Esophagus mucosa (tissue), 1 donor: ENCODE data around the gene FBXL13. TPM values are rescaled to one million over a fixed set of nuclear protein-coding genes. Genes with fewer than 3 reads are reported as not detected.
A peak's percentile ranks its signal among the peaks of the same experiment; 100 is the strongest.
"Not testable (repeated sequence)": the region's sequence is repeated elsewhere in the genome, so short reads cannot be mapped to it uniquely, and the experiment has no call there.

Experiments
- ATAC-seq: fragments of 200-7000 bp; cut with Tn5 transposase; one replicate; pipeline ENCODE4 v1.9.1; 2020
- total RNA-seq: library from RNA; stranded (reverse); gene quantifications from one replicate; pipeline ENCODE4 v1.2.4, GENCODE V29; 2023
- donor health status: DM: yes; HTN: yes; CAD: no.

The FBXL13 gene
- total RNA-seq, 1 donor from 2014 or later: 0.36 TPM

DNA sequence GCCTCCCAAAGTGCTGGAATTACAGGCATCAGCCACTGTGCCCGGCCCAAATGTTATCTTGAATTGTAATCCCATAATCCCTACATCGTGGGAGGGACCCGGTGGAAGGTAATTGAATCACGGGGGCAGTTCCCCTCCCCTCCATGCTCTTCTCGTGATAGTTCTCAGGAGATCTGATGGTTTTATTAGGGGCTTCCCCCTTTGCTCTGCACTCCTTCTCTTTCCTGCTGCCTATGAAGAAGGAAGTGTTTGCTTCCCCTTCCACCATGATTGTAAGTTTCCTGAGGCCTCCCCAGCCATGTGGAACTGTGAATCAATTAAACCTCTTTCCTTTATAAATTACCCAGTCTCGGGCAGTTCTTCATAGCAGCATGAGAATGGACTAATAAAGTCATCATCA is 3.6 kb upstream of the FBXL13 start:
- not testable (repeated sequence) for ATAC-seq

- no peak for ATAC-seq
These were observed 2.7 kb upstream of the FBXL13 start for GRCh38 chr7:103077318-103077717.

- no peak for ATAC-seq
These were observed 2.2 kb upstream of the FBXL13 start for GRCh38 chr7:103076764-103077163.

- peak; percentile 53 for ATAC-seq
These were observed 832 bp upstream of the FBXL13 start for GRCh38 chr7:103075337-103075918.

- peak; percentile 1 for ATAC-seq
These were observed 542 bp downstream of the FBXL13 start for GRCh38 chr7:103073989-103074518.

DNA sequence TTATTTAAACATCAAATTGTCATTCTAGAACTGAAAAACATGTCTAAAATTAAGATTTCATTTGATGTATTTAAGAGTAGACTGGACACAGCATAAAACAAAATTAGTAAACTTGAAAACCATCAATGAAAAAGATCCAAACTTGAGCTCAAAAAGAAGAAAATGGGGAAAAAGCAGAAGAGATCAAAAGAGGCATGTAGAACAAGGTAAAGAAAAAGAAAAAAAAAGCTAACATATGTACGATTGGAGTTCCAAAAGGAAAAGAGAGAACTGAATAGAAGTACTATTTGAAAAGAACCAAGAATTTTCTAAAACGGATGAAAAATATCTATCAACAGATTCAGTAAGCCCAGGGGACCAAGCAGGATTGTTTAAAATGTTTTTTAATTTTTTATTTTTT is 3.6 kb downstream of the FBXL13 start:
- ATAC-seq: no peak

GRCh38 chr7:103068414-103069403 is 5.9 kb downstream of the FBXL13 start:
- ATAC-seq: no peak

- ATAC-seq: no peak
These were observed 8.9 kb downstream of the FBXL13 start for GRCh38 chr7:103065667-103066066.

GRCh38 chr7:103063895-103064294 is 10.7 kb downstream of the FBXL13 start:
- ATAC-seq: no peak

DNA sequence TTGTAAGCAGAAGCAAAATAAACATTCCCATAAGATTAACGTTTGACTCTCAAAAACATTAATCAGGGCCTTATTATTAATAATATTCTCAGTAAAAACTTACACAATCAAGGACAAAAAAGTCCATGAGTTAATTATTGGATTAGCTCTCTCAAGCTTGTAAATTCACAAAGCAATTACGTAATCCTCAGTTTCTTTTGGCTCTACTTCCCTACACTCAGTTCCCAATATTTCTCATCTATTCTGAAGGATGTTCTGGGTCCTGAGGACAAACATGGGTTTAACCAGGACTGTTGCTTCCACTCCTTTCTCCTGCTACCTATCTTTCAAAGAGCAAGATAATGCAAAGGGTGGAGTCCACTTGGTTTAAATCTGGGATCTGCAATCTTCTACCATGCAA is 15.1 kb downstream of the FBXL13 start:
- ATAC-seq: no peak

- ATAC-seq: no peak
These were observed 16.5 kb downstream of the FBXL13 start for GRCh38 chr7:103058122-103058521.

DNA sequence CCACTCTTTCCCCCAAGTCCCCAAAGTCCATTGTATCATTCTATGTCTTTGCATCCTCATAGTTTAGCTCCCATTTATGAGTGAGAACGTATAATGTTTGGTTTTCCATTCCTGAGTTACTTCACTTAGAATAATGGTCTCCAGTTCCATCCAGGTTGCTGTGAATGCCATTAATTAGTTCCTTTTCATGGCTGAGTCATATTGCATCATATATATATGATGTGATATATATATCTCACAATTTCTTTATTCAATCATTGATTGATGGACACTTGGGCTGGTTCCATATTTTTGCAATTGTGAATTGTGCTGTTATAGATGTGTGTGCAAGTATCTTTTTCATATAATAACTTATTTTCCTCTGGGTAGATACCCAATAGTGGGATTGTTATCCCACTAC is 18.6 kb downstream of the FBXL13 start:
- not testable (repeated sequence) for ATAC-seq

DNA sequence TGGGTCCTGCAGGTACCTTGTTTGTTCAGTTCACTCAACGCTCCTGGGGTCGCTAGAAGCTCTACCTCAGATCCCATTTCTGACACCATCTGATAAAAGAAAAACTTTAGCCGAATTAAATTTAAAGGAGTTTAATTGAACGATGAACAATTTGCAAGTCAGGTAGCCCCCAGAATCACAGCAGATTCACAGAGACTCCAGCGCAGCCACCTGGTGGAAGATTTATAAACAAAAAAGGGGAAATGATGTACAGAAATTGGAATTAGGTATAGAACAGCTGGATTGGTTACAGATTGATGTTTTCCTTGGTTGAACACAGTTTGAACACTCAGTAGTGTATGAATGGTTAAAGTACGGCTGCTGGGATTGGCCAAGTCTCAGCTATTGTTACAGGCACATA is 23.1 kb downstream of the FBXL13 start:
- ATAC-seq: no peak

DNA sequence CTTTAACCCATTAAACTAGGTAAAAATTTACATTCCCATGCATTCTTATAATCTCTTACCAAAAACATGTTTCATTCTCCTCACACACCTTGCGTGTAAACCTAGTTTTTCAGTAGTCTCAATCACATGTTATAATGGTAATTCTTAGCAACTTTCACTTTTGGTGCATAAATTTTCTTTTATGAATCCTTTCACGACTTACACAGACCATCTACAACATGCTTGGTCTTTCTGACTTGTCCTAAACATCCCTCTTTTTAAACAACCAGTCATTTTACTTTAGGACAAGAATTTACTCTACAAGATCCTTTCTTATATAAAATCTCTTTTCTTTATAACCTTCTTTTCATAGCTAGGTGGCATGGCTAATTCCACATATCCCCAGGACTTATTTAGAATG is 25.8 kb downstream of the FBXL13 start:
- no peak for ATAC-seq

- ATAC-seq: not testable (repeated sequence)
These were observed 32.8 kb downstream of the FBXL13 start for GRCh38 chr7:103041815-103042214.

GRCh38 chr7:103037823-103038739 is 36.5 kb downstream of the FBXL13 start:
- not testable (repeated sequence) for ATAC-seq

DNA sequence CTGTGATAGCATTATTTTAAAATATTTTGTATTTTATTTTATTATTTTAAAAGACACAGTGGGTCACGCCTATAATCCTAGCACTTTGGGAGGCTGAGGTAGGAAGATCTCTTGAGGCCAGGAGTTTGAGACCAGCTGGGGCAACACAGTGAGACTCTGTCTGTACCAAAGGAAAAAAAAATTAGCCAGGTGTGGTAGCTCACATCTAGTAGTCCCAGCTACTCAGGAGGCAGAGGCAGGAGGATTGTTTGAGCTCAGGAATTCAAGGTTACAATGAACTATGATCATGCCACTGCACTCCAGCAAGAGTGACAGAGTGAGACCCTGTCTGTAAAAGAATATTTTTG is 37.1 kb downstream of the FBXL13 start:
- ATAC-seq: no peak

- ATAC-seq: not testable (repeated sequence)
These were observed 40.3 kb downstream of the FBXL13 start for GRCh38 chr7:103034318-103034717.

GRCh38 chr7:103031781-103032180 is 42.8 kb downstream of the FBXL13 start:
- no peak for ATAC-seq

DNA sequence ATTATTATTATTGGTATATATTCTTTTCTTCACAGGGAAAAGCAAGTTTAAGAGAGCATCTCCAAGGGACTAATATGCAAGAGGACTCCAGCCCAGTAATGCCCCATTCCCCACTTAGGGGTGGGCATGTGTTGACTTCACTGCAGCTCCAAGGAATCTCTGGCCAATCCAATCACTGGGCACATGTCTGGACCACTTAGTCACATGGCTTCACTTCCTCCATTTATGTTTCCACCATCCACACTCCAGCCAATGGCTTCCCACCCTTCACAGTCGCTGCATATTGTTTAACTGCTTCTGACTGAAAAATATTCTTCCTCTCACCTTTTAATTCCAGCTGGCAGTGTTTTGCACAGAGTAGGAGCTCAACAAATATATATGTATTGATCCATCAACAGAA is 43.6 kb downstream of the FBXL13 start:
- no peak for ATAC-seq

DNA sequence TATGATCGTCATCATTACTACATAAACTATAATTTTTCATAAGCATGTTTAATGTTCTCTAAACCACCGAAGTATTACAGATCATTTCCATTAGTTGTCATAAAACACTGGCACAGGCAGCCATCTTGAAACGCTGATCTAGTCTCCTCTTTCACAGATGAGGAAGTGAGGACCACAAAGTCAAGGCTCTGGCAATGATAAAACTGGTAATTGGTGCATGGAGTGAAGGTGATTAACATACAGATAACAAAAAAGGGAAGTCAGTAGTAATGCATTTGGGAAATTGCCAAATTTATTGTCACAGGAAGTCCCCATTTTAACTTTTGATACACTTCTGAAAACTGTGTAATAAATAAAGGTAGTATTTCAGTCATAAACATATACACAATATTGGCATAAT is 49.3 kb downstream of the FBXL13 start:
- ATAC-seq: no peak

DNA sequence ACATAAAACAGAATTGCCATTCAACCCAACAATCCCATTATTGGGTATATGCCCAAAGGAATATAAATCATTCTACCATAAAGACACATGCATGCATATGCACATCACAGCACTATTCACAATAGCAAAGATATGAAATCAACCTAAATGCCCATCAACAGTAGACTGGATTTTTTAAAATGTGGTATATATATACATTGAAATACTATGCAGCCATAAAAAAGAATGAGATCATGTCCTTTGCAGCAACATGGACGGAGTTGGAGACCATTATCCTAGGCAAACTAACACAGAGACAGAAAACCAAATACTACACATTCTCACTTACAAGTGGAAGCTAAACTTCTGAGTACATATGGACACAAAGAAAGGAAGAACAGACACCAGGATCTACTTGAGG is 51.0 kb downstream of the FBXL13 start:
- not testable (repeated sequence) for ATAC-seq

- ATAC-seq: not testable (repeated sequence)
These were observed 53.1 kb downstream of the FBXL13 start for GRCh38 chr7:103021490-103021889.
